H54 (cell line): ENCODE data around the gene TARS2.

Experiments used
- DNase-seq: peaks from one replicate; pipeline ENCODE4 v3.0.0; 2011; ENCODE audit warnings: low spot score, mixed read lengths; ENCODE audit not compliant: insufficient read length
- FAIRE-seq: peaks from 3 replicates; lab custom pipeline; 2011; peaks lifted over from hg19 to GRCh38; lab: Jason Lieb, UNC
- POLR2A ChIP-seq: IDR thresholded peaks from 2 replicates; pipeline ENCODE4 v1.6.1; 2011; ENCODE audit warnings: low read depth, mild to moderate bottlenecking, low read length

TARS2 gene

DNA sequence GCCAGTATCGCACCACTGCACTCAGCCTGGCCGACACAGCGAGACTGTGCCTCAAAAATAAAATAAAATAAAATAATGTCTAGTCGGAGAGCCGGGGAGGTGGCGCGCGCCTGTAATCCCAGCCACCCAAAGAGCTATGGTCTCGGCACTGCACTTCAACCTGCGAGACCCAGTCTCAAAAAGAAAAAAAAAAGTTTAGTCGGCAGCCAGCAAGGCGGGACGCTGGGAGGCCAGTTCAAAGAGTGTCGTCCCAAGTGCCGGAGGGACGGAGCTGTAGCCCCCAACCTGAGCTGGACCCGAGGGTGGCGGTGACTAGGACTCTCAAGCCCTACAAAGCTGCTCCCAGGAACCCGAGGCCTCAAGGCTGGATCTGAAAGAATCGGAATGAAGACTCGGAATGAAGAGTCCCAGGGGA lies 27.7 kb downstream of the TARS2 start:
- no peak for DNase-seq
- FAIRE-seq, result no peak
- no peak for TF ChIP-seq POLR2A

DNA sequence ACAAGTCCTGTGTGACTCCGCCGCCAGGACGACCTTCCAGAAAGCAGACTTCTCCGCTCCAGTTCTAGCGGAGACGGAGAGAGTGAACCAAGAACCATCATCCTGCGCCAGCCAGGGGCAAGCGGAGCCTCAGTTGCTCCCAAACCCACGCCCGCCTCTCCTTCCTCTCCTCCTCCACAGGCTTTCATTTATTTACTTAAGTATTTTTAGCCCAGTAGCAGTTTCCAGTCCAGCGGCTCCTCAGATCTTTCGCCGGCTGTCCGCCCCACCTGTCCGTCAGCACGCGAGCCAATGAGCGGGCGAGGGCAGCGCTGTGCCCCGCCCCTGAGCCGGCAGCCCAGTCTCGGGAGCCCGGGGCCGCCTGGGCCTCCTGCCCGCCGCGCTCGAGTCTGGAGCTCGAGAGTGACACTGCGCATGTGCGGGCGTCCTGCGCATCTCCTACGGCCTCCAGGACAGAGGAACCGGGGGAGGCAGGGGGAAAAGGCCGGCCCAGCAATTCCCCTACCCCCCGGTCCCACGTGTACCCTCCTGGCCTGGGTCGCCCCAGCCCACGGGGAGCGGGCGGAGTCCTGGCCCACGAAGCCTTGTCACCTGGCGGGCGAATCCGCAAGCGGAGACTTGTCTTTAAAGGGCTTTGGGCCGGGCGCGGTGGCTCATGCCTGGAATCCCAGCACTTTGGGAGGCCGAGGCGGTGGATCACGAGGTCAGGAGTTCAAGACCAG lies 28.3 kb downstream of the TARS2 start, which contains the start of gene FALEC:
Gene FALEC, plus strand, starts transcription at position 425 of the 722 bp plus-strand sequence.
- DNase-seq (peak; percentile 94), FAIRE-seq (no peak)
- TF ChIP-seq POLR2A, result peak; percentile 67

DNA sequence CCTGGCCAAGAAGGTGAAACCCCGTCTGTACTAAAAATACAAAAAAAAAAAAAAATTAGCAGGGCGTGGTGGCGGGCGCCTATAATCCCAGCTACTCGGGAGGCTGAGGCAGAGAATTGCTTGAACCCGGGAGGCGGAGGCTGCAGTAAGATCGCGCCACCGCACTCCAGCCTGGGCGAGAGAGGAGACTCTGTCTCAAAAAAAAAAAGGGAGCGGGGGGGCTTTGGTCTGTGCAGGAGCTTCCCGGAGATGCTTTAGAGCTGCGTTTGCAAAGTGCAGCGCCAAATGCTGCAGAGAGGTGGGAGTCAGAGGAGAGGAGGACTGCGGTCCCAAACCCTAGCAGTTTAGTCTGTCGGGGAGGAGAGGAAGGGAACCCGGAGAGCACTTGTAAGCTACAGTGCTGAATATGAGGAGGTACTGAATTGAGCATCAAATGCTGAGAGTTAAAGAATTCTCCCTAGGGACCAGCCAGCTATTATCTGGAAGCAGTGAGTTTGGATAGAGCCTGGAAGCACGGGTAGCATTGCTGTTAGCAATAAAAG lies 28.9 kb downstream of the TARS2 start:
- TF ChIP-seq POLR2A, result no peak
- FAIRE-seq, result no peak
- DNase-seq, result no peak

DNA sequence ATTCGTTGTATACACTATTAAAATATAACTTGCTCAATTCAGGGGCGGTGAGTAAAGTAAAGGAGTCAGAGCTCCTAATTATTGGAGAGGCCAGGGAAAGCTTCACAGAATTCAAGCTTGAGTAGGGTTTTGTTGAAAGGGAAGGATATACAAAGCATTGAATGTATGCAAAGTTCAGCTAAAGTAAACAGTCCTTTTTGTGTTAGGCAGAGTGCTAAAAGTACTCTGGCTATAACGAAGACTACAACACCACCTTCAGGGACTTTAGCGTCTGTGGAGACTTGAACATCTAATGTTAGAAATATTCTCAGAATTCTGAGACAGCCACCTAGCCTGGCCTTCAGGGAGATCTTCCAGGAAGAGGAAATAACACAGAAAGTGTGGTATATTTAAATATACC lies 29.4 kb downstream of the TARS2 start:
- TF ChIP-seq POLR2A, result no peak
- FAIRE-seq (no peak), DNase-seq (no peak)

DNA sequence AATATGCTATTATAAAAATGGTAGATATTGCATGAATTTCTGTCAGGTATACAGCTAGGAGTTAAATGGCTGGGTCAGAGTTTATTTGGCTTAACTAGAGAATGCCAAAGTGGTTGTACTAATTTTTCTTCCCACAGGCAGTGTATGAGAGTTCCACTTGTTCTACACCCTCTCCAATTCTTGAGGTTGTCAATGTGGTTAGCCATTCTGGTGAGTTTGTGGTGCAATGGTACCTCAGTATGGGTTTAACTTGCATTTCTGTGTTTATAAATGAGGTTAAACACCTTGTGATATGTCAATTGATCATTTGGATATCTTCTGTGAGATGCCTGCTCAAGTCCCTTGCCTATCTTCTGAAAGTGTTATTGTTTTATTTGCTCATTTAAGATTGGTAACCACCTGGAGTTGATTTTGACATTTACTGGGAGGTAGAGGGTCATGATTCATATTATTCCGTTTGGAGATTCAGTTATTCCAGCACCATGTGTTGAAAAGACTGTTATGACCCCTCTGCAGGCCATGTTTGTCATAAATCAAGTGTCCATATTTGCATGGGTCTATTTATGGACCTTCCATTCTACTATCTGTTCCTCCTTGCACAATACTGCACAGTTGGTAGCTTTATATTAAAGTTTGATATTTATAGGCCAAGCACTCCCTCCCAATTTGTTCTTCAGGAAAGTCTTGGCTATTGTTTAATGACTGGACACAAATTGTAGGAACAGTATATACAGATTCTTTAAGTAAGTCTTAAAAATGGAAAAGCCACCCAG lies 34.2 kb downstream of the TARS2 start:
- DNase-seq (no peak), FAIRE-seq (no peak)
- no peak for TF ChIP-seq POLR2A

DNA sequence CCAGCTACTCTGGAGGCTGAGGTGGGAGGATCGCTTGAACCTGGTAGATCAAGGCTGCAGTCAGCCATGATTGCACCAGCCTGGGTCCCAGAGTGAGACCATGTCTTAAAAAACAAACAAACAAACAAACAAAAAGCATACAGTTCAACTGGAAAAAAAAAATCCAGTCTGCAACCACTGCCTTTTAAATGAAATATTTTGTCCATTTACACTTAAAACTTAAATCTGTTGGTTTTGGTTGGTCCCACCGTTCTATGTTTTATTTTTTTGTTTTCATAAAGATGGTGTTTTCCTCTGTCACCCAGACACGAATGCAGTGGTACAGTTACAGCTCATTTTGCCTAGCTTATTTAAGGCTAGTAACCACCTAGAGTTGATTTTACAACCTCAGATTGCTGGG lies 38.1 kb downstream of the TARS2 start:
- TF ChIP-seq POLR2A, result no peak
- FAIRE-seq, result no peak
- no peak for DNase-seq

DNA sequence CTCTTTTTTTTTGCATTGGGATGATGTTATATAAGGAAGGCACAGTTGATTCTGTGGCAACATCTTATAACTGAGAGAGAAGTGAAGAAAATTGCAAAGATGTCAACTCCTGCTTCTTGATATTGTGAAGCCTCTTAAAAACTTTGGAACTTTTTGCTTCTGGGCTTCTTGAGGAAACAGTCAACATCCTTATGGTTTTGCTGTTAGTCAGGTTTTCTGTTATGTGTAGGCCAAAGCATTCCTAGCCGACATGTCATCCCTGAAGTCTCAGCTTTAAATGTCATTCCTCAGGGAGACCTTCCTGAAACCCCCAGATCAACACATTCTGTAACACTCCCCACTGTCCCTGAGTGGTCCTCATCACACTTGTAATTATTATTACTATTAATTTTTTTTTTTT lies 41.0 kb downstream of the TARS2 start:
- no peak for TF ChIP-seq POLR2A
- no peak for DNase-seq
- FAIRE-seq, result no peak

DNA sequence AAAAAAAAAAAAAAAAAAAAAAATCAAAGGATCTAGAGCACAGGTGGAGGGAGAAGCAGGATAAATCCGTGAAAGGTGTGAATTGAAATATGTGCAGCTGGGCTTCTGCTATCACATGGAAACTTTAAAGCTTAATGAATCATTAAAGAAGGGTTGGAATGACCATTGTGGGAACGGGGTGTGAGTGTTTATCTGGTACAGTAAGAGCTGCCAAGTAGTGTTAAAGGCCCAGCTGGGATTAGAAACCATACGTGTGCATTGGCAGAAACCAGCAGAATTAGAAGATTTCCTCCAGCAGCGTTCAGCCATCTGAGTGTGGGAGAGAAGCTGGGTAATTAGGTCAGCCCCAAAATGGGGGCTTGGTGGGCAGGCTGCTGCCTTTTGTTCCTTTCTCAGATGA lies 41.8 kb downstream of the TARS2 start:
- no peak for FAIRE-seq
- TF ChIP-seq POLR2A, result no peak
- no peak for DNase-seq

DNA sequence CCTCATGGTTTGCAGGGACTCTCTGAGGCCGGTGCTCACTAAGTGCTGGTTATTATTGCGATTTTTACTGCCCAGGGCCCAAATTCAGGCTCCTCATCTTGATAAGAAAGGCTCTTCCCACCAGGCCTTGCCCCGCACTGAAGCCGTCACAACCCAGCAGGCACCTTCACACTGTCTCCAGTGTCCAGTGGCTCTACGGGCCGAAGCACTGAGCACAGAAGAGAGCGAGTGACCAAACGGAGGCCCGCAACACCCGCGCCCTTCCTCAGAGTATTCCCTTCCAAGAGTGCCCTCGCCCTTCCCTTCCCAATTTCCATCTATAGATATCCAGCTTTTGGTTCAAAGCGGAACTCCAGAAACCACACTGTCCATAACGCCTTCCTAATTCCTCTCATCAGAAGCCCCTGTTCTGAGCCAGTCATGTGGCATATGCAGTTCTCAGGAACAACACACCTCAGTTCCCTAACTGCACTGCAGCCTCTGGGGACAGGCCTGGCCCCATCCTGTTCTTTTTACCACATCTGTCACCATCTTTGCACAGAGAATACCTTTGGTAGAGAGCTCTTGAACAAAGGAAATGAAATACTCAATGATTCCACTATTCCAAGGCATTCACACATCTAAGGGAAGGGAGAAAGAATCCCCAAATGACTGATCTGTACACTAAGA lies 43.4 kb downstream of the TARS2 start:
- TF ChIP-seq POLR2A, result no peak
- no peak for DNase-seq
- no peak for FAIRE-seq

DNA sequence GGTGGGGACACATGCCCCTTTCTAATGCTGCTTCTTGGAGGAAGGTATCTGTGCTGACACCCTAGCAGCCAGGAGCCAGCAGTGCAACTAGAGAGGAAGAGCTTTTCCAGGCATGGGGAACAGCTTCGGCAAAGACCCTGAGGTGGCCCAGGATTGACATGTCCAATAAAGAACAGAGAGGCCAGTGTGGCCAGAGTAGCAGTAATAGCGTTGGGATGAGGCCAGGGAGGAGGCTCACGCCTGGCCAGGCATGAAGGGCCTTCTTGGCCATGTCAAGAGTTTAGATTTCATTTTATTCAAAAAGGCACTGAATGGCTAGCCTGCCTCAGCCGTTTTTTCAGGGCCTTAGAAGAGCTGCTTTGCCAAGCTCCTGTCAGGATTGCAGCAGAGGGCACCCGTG lies 45.6 kb downstream of the TARS2 start:
- FAIRE-seq, result no peak

DNA sequence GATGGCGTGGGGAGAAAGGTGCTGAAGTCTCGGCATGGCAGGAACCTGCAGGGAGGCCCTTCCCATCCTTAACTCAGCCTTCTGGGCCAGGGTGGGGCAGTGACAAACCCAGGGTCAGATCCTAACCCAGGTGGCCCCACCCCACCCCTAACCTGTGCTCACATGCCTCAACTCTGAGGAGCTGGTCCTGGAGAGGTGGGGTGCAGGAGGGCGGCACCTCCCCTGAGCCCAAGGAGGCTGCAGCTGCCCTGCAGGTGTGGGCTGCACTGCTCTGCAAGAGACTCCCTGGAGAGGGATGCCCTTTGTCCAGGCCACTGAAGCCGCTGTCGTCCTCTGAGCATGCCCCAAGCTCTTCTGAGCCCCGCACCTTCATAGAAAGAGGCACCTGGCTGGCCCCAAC lies 46.8 kb downstream of the TARS2 start:
- no peak for TF ChIP-seq POLR2A
- DNase-seq (no peak), FAIRE-seq (no peak)

More for the DNA sequence above, 45.6 kb downstream of the TARS2 start:
- no peak for DNase-seq
- TF ChIP-seq POLR2A, result no peak

DNA sequence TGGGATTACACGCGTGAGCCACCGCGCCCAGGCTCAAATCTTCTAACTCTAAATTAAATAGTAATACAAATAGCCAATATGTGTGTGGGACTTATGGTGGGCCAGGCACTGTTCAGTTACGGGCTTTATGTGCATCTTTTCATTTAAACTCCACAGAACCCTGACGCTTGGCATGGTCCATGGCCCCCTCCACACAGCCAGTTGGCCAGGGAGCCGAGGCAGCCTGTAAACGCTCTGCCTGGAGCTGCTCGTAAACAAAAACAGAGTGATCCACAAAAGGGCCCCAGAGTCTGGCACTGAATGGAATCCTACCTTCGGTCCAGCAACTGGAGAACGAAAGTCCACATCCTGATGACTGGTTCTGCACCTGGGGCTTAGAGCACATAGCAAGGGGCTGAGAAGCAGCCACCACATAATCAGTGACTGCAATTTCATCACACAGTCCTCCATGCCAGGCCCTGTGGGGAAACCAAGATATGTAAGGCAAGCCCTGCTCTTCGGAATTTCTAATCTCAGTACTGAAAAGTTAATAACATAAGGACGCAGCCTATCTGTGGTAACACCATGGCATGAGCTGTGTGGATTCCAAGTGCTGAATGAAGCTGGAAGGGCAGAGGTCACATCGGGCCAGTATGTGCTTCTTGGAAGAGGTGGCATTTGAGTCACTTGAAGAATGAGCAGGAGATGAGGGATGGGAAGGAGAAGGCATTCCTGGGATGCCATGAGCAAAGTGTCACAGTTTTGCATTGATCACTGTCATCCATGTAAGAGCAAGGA lies 48.5 kb downstream of the TARS2 start:
- DNase-seq, result no peak
- no peak for FAIRE-seq
- TF ChIP-seq POLR2A, result no peak

DNA sequence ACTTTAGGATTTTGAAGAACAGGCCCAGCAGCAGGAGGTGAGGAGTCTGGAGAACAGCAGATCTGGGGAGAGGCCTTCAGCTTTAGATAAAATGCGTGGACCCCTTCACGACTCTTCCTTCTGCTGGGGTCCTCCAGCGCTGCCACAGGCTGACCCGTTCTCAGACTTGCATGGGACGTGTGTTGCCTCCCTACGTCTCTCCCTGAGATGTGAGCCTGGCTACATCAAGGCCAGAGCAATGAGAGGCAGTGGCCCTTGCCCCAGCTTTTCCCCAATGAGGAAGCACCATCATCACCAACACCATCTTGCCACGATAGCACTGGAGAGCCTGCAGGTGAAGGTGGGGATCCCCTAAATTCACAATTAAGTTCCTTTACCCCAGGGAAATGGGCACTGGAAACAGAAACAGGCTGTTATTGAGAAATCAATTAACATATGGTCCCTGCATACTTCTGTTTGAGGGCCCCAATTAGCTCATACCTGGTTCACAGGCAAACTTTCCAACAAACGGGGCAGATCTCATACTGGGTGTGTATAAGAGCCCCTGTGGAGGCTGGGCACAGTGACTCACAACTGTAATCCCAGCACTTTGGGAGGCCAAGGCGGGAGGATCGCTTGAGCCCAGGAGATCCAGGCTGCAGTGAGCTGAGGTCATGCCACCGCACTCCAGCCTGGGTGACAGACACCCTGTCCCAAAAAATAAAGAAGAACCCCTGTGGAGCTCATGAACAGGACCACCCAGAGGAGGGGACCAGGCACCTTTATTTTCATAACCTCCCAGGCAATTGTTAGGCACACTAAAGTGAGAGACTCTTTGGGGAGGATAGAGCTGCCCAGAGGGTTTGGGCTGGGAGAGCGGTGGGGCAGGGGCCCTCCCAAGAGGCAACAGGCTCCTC lies 49.9 kb downstream of the TARS2 start:
- no peak for DNase-seq
- no peak for TF ChIP-seq POLR2A
- FAIRE-seq, result no peak
